Transverse colon (tissue), 4 donors: ENCODE measurements around the gene ADGRE2.
"Not testable (repeated sequence)": the region's sequence is repeated elsewhere in the genome, so short reads cannot be mapped to it uniquely, and the experiment has no call there.

ENCODE experiments used
- POLR2AphosphoS5 ChIP-seq, 3 donors: sonication (generic); formaldehyde crosslinking; IDR thresholded peaks; one replicate each; pipeline ENCODE4 v1.6.1; 2016; ENCODE audit warnings: antibody characterized with exemption in 3 of 3
- TF ChIP-seq, protein P1 (sequence below), 5 experiments: fragments of 200-600 bp in 3 of 5; fragments of 450-650 bp in 2 of 5; sonication (generic) in 3 of 5; IDR thresholded peaks; 1 replicate in 2 of 5; 2 replicates in 3 of 5; pipeline ENCODE4 v1.5.1; 2016 to 2017; ENCODE audit warnings: antibody characterized with exemption in 5 of 5, inconsistent platforms in 3 of 5, mild to moderate bottlenecking in 2 of 5, moderate library complexity in 1 of 5

DNA sequence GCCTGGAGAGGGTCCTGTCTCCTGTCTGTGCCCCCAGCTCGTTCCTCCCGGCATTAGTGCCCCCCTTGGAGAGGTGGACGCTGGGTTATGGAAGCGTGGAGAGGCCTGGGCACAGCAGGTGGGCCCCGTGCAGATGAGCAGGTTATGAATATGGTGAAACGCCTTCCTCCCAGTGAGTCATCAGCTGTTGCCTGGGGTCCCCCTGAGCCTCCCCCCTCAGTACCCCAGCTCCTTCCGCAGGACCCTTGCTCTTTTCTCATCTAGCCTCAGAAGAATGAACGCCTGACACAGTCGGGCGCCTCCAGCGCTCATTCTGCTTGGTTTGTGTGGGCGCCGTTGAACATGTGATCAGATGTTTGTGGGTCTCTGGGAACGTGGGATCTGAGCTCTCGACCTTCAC lies 12.5 kb downstream of the ADGRE2 start:
- TF ChIP-seq, protein P1, sequence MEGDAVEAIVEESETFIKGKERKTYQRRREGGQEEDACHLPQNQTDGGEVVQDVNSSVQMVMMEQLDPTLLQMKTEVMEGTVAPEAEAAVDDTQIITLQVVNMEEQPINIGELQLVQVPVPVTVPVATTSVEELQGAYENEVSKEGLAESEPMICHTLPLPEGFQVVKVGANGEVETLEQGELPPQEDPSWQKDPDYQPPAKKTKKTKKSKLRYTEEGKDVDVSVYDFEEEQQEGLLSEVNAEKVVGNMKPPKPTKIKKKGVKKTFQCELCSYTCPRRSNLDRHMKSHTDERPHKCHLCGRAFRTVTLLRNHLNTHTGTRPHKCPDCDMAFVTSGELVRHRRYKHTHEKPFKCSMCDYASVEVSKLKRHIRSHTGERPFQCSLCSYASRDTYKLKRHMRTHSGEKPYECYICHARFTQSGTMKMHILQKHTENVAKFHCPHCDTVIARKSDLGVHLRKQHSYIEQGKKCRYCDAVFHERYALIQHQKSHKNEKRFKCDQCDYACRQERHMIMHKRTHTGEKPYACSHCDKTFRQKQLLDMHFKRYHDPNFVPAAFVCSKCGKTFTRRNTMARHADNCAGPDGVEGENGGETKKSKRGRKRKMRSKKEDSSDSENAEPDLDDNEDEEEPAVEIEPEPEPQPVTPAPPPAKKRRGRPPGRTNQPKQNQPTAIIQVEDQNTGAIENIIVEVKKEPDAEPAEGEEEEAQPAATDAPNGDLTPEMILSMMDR (IDR thresholded peaks at IDR 0.05) = not testable (repeated sequence)
- TF ChIP-seq POLR2AphosphoS5 (IDR thresholded peaks at IDR 0.05) = not testable (repeated sequence)
